SK-N-SH (cell line): ENCODE measurements around the gene NAA40.

Source experiments
- CTCF ChIP-seq: fragments of 200-600 bp; sonication (generic); IDR thresholded peaks from 2 replicates; pipeline ENCODE4 v1.6.1; 2017; ENCODE audit warnings: antibody characterized with exemption, mild to moderate bottlenecking, moderate library complexity
- EP300 ChIP-seq, 2 experiments: IDR thresholded peaks; 2 replicates each; pipeline versions ENCODE4 v1.4.0 to v1.6.1; 2012; ENCODE audit warnings: borderline replicate concordance in 1 of 2, low read depth in 1 of 2, low read length in 1 of 2
- EZH2phosphoT487 ChIP-seq: fragments of 200-600 bp; sonication (generic); IDR thresholded peaks from 2 replicates; pipeline ENCODE4 v1.6.1; 2017; ENCODE audit warnings: low read depth, mixed run types, mild to moderate bottlenecking, antibody characterized with exemption, moderate library complexity, borderline replicate concordance
- FOXM1 ChIP-seq: IDR thresholded peaks from 2 replicates; pipeline ENCODE4 v1.4.0; 2012; ENCODE audit warnings: low read depth, mild to moderate bottlenecking
- GATA2 ChIP-seq: sonication (generic); formaldehyde crosslinking; IDR thresholded peaks from 2 replicates; pipeline ENCODE4 v1.5.0; 2020; ENCODE audit warnings: mild to moderate bottlenecking, missing genetic modification reagents
- NRF1 ChIP-seq: IDR thresholded peaks from 2 replicates; pipeline ENCODE4 v1.6.1; 2012; ENCODE audit warnings: low read depth, mild to moderate bottlenecking, low read length
- POLR2AphosphoS5 ChIP-seq: IDR thresholded peaks from 2 replicates; pipeline ENCODE4 v1.6.1; 2012; ENCODE audit warnings: low read depth, low read length
- RAD21 ChIP-seq: IDR thresholded peaks from 2 replicates; pipeline ENCODE4 v1.6.1; 2012; ENCODE audit warnings: mild to moderate bottlenecking, low read length
- RCOR1 ChIP-seq: fragments of 150-350 bp; IDR thresholded peaks from 2 replicates; pipeline ENCODE4 v1.6.1; 2017; ENCODE audit warnings: antibody characterized with exemption, low read length
- REST ChIP-seq: IDR thresholded peaks from 2 replicates; pipeline ENCODE4 v1.6.1; 2012; ENCODE audit warnings: mild to moderate bottlenecking, low read depth, low read length, moderate library complexity
- TAF1 ChIP-seq: IDR thresholded peaks from 2 replicates; pipeline ENCODE4 v1.6.1; 2012; ENCODE audit warnings: low read depth, mild to moderate bottlenecking, low read length, moderate library complexity, borderline replicate concordance
- TEAD4 ChIP-seq: IDR thresholded peaks from 2 replicates; pipeline ENCODE4 v1.4.0; 2012; ENCODE audit warnings: mild to moderate bottlenecking, borderline replicate concordance; ENCODE audit not compliant: insufficient read depth

- TF ChIP-seq CTCF (no peak), FOXM1 (no peak), REST (no peak), EP300 (IDR thresholded peaks at IDR 0.05; ENCODE audit: borderline replicate concordance in 1 of 2, low read depth in 1 of 2, low read length in 1 of 2) (no peak), NRF1 (no peak), TEAD4 (no peak), EZH2phosphoT487 (no peak), GATA2 (CRISPR knock-in tag) (no peak), RCOR1 (no peak), POLR2AphosphoS5 (no peak), RAD21 (no peak), TAF1 (no peak)
Observed at GRCh38 chr11:63996512-63996911, 57.7 kb downstream of the NAA40 start.
